ENCODE results near the gene RXFP2.
A peak's percentile ranks its signal among the peaks of the same experiment; 100 is the strongest.

The RXFP2 gene

GRCh38 chr13:31815361-31816144 lies 76.2 kb downstream of the RXFP2 start:
- no peak for DNase-seq (ENCODE audit: extremely low read depth in 1 of 2, low read depth in 1 of 2)

- DNase-seq (ENCODE audit: extremely low read depth in 1 of 2, low read depth in 1 of 2): no peak
Observed at GRCh38 chr13:31818236-31818635, 78.9 kb downstream of the RXFP2 start.

- DNase-seq (ENCODE audit: extremely low read depth in 1 of 2, low read depth in 1 of 2): no peak
Observed at GRCh38 chr13:31824705-31825517, 85.6 kb downstream of the RXFP2 start.

GRCh38 chr13:31826521-31826920 lies 87.2 kb downstream of the RXFP2 start:
- no peak for DNase-seq (ENCODE audit: extremely low read depth in 1 of 2, low read depth in 1 of 2)

GRCh38 chr13:31827707-31828106 lies 88.4 kb downstream of the RXFP2 start:
- no peak for DNase-seq (ENCODE audit: extremely low read depth in 1 of 2, low read depth in 1 of 2)

- DNase-seq (ENCODE audit: extremely low read depth in 1 of 2, low read depth in 1 of 2): no peak
Observed at GRCh38 chr13:31835932-31836331, 96.6 kb downstream of the RXFP2 start.

GRCh38 chr13:31843044-31843443 lies 103.7 kb downstream of the RXFP2 start:
- no peak for DNase-seq (ENCODE audit: extremely low read depth in 1 of 2, low read depth in 1 of 2)

GRCh38 chr13:31846182-31846938 lies 107.0 kb downstream of the RXFP2 start:
- DNase-seq (ENCODE audit: extremely low read depth in 1 of 2, low read depth in 1 of 2): peak; percentile 59 to 62

DNA sequence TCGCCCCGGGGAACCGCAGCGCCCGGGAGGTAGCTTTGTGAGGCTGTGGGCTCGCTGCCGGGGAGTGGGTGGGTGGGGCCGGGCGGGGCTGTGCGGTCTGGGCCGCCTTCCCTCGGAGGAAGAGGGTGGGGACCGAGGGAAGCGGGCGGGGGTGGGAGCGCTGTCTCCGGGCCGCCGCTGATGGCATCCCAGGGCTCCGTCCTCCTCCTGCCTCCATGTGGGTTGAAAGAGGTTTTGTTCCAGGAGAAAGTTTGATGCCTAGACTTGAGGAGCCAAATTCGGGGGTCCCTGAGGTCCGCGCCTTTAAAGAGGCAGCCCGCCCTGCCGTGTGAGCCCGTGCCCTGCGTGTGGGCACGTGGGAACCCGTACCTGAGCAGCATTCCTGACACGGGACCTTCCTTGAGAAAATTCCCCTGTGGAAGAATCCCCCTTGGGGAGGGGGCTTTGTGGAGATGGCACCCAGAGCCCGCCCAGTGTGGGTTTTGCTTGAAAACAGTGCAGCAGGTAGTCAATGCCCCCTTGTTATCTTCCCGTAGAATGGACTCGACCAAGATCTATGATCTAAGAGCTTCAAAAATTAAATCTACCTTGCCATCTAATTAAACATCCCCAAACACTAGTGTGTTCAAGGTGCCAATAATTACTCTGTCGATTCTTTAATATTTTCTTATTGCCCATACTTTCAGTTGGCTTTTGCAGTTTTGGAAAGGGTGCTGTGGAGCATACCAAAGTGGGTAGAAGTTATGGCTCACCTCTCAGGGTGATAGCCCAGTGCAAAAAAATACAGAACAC lies 107.8 kb downstream of the RXFP2 start:
- DNase-seq (ENCODE audit: extremely low read depth in 1 of 2, low read depth in 1 of 2): no peak

- no peak for DNase-seq (ENCODE audit: extremely low read depth in 1 of 2, low read depth in 1 of 2)
Observed at GRCh38 chr13:31848621-31849020, 109.3 kb downstream of the RXFP2 start.

- DNase-seq (ENCODE audit: extremely low read depth in 1 of 2, low read depth in 1 of 2): no peak
Observed at GRCh38 chr13:31849206-31849605, 109.9 kb downstream of the RXFP2 start.

- DNase-seq (ENCODE audit: extremely low read depth in 1 of 2, low read depth in 1 of 2): no peak
Observed at GRCh38 chr13:31850041-31850555, 110.8 kb downstream of the RXFP2 start.

DNA sequence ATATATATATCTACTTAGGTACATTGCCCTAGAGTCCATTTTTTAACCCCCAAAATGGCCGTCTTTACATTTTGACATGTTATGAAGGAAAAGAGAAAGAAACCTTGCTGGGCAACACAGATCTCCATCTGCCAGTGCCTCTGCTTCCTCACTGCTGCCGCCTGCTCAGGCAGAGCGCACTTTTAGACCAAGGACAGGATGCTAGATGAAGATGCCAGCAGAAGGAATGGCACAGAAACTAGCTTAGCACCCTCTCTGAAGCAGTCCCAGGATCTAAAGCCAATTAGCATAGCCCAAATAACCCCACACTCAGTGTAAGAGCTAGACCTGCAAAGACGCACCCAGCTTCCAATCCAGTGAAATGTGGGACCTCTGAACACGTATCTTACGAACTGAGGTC lies 111.9 kb downstream of the RXFP2 start:
- DNase-seq (ENCODE audit: extremely low read depth in 1 of 2, low read depth in 1 of 2): no peak

Data from stimulated activated CD8-positive, alpha-beta memory T cell treated with anti-CD3 and anti-CD28 coated beads, Interleukin-7, amount 100 ng/mL, for 48 hours (primary cell).